Measurements from ENCODE around the gene NMT1.

- TF ChIP-seq, protein P1, sequence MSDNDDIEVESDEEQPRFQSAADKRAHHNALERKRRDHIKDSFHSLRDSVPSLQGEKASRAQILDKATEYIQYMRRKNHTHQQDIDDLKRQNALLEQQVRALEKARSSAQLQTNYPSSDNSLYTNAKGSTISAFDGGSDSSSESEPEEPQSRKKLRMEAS (IDR thresholded peaks at IDR 0.05) = no peak
- TF ChIP-seq CREB1 (IDR thresholded peaks at IDR 0.05; ENCODE audit: low read depth) (no peak), TEAD4 (IDR thresholded peaks at IDR 0.05) (no peak), RAD21 (IDR thresholded peaks at IDR 0.05; ENCODE audit: low read depth) (no peak), CEBPB (IDR thresholded peaks at IDR 0.05) (no peak), YY1 (IDR thresholded peaks at IDR 0.05; ENCODE audit: low read depth) (no peak), TCF12 (IDR thresholded peaks at IDR 0.05; ENCODE audit: low read depth) (no peak), NFIC (IDR thresholded peaks at IDR 0.05) (no peak)
Observed at GRCh38 chr17:45030733-45031132, 30.4 kb upstream of the NMT1 start.
